ENCODE measurements around the gene WDR5. TPM values are rescaled to one million over a fixed set of nuclear protein-coding genes. Genes with fewer than 3 reads are reported as not detected.

WDR5 gene
- total RNA-seq, 1 donor from 2014 or later: 16.1 TPM

DNA sequence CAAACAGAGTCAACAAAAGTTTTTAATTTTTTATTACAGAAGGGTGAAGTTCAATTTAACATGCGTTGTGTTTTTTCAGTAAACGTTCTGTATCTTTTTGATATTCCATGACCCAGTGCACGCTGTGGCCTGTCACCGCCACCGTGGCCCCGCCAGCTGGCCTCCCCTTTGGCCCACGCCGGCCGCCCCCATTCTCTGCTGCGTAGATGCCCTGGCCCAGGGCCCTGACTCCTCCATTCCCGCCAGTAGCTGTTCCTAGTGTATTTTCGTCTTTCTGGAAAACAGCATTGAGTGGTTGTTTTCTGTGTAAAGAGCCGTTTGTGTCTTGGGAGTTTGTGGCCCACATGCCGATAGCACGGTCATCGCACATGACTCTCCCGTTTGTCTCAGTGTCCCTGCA, 22.4 kb downstream of the WDR5 start:
- Histone ChIP-seq H3K36me3 (ENCODE audit: control insufficient read depth, insufficient read depth, low read length) (peaks cover 33% of the 10 kb centered on the region), H3K4me3 (ENCODE audit: low read depth, low read length) (no peak overlapping the region), H3K27me3 (ENCODE audit: control insufficient read depth, insufficient read depth, low read length) (no peaks in the 10 kb centered on the region)
- TF ChIP-seq, protein P1, sequence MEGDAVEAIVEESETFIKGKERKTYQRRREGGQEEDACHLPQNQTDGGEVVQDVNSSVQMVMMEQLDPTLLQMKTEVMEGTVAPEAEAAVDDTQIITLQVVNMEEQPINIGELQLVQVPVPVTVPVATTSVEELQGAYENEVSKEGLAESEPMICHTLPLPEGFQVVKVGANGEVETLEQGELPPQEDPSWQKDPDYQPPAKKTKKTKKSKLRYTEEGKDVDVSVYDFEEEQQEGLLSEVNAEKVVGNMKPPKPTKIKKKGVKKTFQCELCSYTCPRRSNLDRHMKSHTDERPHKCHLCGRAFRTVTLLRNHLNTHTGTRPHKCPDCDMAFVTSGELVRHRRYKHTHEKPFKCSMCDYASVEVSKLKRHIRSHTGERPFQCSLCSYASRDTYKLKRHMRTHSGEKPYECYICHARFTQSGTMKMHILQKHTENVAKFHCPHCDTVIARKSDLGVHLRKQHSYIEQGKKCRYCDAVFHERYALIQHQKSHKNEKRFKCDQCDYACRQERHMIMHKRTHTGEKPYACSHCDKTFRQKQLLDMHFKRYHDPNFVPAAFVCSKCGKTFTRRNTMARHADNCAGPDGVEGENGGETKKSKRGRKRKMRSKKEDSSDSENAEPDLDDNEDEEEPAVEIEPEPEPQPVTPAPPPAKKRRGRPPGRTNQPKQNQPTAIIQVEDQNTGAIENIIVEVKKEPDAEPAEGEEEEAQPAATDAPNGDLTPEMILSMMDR (IDR thresholded peaks at IDR 0.05; ENCODE audit: insufficient read depth, low read length, severe bottlenecking): no peak
- DNase-seq (ENCODE audit: low read depth) (no peak), FAIRE-seq (no peak)

DNA sequence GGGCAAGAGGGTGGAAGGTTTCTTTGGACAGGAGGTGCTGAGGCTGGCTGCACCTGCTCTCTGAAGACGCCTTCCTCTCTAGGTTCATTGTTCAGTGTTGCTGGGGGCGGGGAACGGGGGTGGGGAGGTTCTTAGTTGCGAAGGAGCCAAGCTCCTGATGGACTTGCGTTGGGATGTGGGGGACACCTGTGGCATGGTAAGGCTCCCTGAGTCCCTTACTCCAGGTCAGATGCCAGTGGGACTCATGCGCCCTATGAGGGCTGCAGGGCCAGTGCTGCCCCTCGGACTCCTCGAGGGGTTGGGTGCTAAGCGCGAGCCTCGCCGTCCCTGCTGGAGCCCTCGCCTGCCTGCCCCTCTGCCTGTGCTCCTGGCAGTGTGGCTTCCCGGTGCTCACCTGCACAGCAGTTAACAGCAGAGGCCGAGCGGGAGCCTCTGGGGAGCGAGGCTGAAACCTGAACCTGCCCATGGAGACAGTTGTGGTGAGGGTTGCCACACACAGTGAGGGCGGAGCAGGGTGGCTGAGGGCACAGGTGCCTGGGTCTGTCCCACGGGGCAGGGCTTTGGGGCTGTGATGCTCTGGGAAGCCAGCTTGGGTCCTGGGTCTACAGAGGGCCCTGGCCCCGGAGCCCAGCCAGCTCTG, 23.0 kb downstream of the WDR5 start:
- FAIRE-seq (no peak), DNase-seq (ENCODE audit: low read depth) (no peak)
- Histone ChIP-seq H3K4me3 (ENCODE audit: low read depth, low read length) (no peak overlapping the region), H3K27me3 (ENCODE audit: control insufficient read depth, insufficient read depth, low read length) (no peaks in the 10 kb centered on the region), H3K36me3 (ENCODE audit: control insufficient read depth, insufficient read depth, low read length) (peaks cover 32% of the 10 kb centered on the region)
- TF ChIP-seq, protein P1 (IDR thresholded peaks at IDR 0.05; ENCODE audit: insufficient read depth, low read length, severe bottlenecking): no peak

DNA sequence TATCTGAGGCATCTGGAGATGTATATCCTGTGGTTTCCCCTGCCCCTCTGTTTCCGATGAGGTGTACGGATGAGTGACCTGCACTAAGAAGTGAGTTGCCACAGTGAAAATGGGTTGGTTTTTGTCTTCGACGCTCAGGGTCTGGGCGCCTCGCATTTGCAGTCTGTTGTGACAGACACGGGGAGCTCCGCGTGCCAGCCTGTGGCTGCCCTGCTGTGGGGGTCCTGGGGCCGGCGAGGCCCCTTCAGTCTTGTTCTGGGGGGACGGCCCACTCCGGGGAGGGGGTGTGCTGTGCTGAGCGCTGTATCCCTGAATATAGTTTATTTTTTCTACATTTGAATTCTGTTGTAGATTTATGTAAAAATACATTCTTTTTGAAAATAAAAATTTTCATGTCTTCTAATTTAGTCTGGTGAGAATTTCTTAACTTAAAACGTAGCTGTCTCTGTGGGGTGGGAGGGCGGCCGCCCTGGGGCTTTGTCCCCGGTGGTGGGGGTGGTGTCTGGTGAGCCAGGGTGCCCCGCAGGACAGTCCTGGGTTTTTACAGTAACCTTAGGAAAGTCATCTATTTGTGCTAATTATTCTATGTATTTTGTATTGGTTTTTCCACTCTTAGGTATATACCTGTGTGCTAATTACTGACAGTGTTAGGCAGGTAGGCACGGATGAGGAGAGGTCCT, 23.8 kb downstream of the WDR5 start:
- no peak overlapping the region for H3K4me3 ChIP-seq (ENCODE audit: low read depth, low read length)
- FAIRE-seq: no peak
- no peak for DNase-seq (ENCODE audit: low read depth)
- H3K36me3 ChIP-seq (ENCODE audit: control insufficient read depth, insufficient read depth, low read length): peaks cover 27% of the 10 kb centered on the region
- no peaks in the 10 kb centered on the region for H3K27me3 ChIP-seq (ENCODE audit: control insufficient read depth, insufficient read depth, low read length)
- TF ChIP-seq, protein P1 (IDR thresholded peaks at IDR 0.05; ENCODE audit: insufficient read depth, low read length, severe bottlenecking): no peak

DNA sequence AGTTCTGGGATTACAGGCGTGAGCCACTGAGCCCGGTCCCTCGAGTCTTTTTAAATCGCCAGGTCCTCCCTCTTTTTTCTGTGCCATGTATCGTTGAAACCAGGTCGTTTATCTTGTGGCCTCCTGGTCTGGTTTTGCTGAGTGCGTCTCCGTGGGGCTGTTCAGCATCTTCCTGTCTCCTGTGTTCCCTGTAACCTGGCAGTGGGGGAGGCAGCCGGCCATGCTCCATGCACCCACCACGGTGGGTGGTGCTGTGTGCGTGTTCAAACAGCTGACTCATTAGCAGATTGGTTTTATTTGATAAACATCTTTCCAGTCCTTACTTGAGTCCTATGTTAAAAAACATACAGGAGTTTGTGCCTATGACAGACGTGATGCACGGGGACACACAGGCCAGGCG, 25.8 kb downstream of the WDR5 start:
- DNase-seq (ENCODE audit: low read depth): no peak

DNA sequence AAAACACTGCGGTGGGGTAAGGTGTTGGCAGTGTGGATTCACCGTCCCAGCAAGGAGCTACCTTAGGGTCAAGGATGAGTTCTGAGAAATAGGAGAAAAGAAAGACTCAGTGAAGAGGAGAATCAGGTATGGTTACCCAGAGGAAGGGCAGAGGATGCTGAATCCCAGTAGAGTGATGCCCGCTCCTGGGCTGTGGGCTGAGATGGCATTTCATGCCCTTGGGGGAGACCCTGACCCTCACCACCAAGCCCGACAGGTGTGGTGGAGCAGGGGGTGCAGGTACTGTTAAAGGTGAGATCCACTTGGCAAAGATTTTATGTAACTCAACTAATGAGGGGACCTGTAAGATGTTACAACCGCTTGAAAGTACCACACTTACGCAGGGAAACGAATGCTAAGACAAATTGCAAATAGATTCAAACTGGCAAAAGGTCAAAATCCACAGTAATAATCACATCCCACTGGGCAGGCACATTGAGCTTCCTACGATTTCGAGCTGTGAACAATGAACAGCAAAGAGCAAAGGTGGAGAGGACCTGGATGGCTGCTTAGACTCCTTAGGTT, 26.4 kb downstream of the WDR5 start:
- no peaks in the 10 kb centered on the region for H3K27me3 ChIP-seq (ENCODE audit: control insufficient read depth, insufficient read depth, low read length)
- TF ChIP-seq, protein P1 (IDR thresholded peaks at IDR 0.05; ENCODE audit: insufficient read depth, low read length, severe bottlenecking): no peak
- peaks cover 13% of the 10 kb centered on the region for H3K36me3 ChIP-seq (ENCODE audit: control insufficient read depth, insufficient read depth, low read length)
- H3K4me3 ChIP-seq (ENCODE audit: low read depth, low read length): no peak overlapping the region
- DNase-seq (ENCODE audit: low read depth) (no peak), FAIRE-seq (no peak)

More for the DNA sequence above, 25.8 kb downstream of the WDR5 start:
- Histone ChIP-seq H3K4me3 (ENCODE audit: low read depth, low read length) (no peak overlapping the region), H3K36me3 (ENCODE audit: control insufficient read depth, insufficient read depth, low read length) (peaks cover 18% of the 10 kb centered on the region), H3K27me3 (ENCODE audit: control insufficient read depth, insufficient read depth, low read length) (no peaks in the 10 kb centered on the region)
- TF ChIP-seq, protein P1 (IDR thresholded peaks at IDR 0.05; ENCODE audit: insufficient read depth, low read length, severe bottlenecking): no peak
- no peak for FAIRE-seq
